Lower lobe of right lung (tissue), 2 donors: Measurements from ENCODE around the gene DMRTC2. TPM values are rescaled to one million over a fixed set of nuclear protein-coding genes. Genes with fewer than 3 reads are reported as not detected.

Experiments
- ATAC-seq, 2 donors: fragments of 200-7000 bp; cut with Tn5 transposase; one replicate each; pipeline ENCODE4 v1.9.1; 2020 to 2022; ENCODE audit warnings: mild to moderate bottlenecking in 2 of 2, moderate library complexity in 2 of 2
- DNase-seq: peaks from one replicate; pipeline ENCODE4 v3.0.0-alpha.2; 2020
- H3K27ac ChIP-seq: fragments of 200-600 bp; one replicate; pipeline ENCODE4 v1.8.0; 2022
- H3K27me3 ChIP-seq: fragments of 200-600 bp; one replicate; pipeline ENCODE4 v1.8.0; 2022; ENCODE audit warnings: low read depth
- H3K36me3 ChIP-seq: fragments of 200-600 bp; one replicate; pipeline ENCODE4 v1.8.0; 2022; ENCODE audit warnings: mild to moderate bottlenecking
- H3K4me1 ChIP-seq: fragments of 200-600 bp; one replicate; pipeline ENCODE4 v1.8.0; 2022
- H3K4me3 ChIP-seq: fragments of 200-600 bp; one replicate; pipeline ENCODE4 v1.8.0; 2022; ENCODE audit warnings: mild to moderate bottlenecking
- H3K9me3 ChIP-seq: fragments of 200-600 bp; one replicate; pipeline ENCODE4 v1.8.0; 2022
- CTCF ChIP-seq: fragments of 200-600 bp; IDR thresholded peaks from one replicate; pipeline ENCODE4 v1.8.0; 2022; ENCODE audit warnings: antibody characterized with exemption, mild to moderate bottlenecking
- intact Hi-C: fragments of 100-400 bp; cut with DNase I; formaldehyde crosslinking; loops from one replicate; pipeline ENCODE4 v1.11.0; 2022
- total RNA-seq: library from RNA; stranded (reverse); fragmentation: NEBNext Ultra II Directional; extraction: Animal tissue kit (Norgen Biotek cat#: 25700); gene quantifications from one replicate; pipeline ENCODE4 v1.2.1, GENCODE V29; 2021
- donor health status: DM: no; HTN: yes; CAD: no; lungs with severe emphysema.

The DMRTC2 gene
- total RNA-seq, 1 donor from 2014 or later: not detected

DNA sequence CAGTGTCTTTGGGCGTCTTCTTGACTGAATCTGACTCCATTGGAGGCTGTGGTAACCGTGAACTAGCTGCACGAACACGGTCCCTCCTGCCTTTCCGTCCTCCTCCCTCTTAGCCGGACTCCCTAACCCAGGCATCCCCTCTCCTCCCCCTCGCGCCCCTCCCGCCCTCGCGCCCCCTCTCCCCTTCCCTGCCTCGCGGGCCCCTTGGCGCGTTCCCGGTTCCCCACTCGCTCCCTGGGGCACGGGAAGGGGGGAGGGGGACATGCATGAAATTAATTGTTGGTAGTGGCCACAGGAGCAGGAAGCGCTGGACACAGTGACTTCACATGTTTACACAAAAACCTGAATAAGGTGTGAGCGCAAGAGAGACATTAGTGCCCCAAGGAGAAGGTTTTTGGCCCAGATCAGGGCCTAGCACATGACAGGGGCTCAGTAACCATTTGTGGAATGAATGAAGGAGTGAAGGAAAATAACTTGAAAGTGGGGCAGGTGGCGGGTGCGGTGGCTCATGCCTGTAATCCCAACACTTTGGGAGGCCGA, 279 bp downstream of the DMRTC2 start:
- H3K36me3 ChIP-seq: no peaks in the 10 kb centered on the region
- ATAC-seq (no peak), DNase-seq (no peak)
- no peak for TF ChIP-seq CTCF
- intact Hi-C loops: no loop called here
- H3K4me3 ChIP-seq: no peak overlapping the region
- H3K9me3 ChIP-seq: no peaks in the 10 kb centered on the region
- peaks cover 21% of the 10 kb centered on the region for H3K27me3 ChIP-seq
- no peaks in the 10 kb centered on the region for H3K4me1 ChIP-seq
- H3K27ac ChIP-seq: no peak overlapping the region

DNA sequence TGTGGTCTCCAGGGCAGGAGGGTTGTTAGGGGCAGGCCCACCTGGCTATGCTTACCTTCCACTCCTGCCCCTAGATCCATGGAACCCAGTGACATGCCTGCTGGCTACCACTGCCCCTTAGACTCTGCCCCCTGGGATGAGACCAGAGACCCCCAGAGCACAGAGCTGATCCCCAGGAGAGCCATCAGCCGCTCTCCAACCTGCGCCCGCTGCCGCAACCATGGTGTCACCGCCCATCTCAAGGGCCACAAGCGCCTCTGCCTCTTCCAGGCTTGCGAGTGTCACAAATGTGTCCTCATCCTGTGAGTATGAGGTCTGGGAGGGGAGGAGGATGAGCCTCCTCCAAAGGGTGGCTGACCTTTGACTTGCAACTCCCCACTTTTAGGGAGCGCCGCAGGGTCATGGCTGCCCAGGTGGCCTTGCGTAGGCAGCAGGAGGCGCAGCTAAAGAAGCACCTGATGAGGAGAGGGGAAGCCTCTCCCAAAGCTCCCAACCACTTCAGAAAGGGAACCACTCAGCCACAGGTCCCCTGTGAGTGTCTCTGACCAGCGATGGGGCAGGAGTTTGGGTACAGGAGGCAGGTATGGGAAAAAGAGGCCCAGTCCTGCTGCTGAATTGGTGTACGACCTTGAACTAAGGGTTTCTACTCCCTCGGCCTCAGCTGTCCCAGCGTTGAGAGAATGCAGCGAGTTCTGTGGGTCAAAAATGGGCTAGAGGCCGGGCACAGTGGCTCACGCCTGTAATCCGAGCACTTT, 2.7 kb downstream of the DMRTC2 start:
- no peak for ATAC-seq
- no peaks in the 10 kb centered on the region for H3K4me1 ChIP-seq
- intact Hi-C loops: no loop called here
- no peak overlapping the region for H3K4me3 ChIP-seq
- TF ChIP-seq CTCF: no peak
- peaks cover 8% of the 10 kb centered on the region for H3K27me3 ChIP-seq
- H3K36me3 ChIP-seq: no peaks in the 10 kb centered on the region
- no peak overlapping the region for H3K27ac ChIP-seq
- H3K9me3 ChIP-seq: no peaks in the 10 kb centered on the region
- DNase-seq: no peak

DNA sequence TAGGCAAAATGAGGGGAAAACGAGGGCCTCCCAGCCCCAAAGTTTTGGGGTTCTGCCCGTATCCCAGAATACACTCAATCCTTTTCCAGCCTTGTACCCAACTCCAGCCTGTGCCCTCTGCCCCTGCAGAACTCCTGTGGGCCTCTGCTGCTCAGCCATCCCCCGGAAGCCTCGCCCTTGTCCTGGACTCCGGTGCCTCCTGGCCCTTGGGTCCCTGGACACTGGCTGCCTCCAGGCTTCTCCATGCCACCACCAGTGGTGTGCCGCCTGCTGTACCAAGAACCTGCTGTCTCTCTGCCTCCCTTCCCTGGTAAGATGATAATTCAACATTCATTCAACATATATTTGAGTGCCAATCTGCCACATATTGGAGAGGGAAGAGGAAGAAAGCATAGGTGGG, 3.8 kb downstream of the DMRTC2 start:
- no peak for DNase-seq
- H3K9me3 ChIP-seq: no peaks in the 10 kb centered on the region
- no peak for TF ChIP-seq CTCF
- no peak overlapping the region for H3K27ac ChIP-seq
- H3K27me3 ChIP-seq: peaks cover 10% of the 10 kb centered on the region
- no peaks in the 10 kb centered on the region for H3K36me3 ChIP-seq
- intact Hi-C loops: no loop called here
- no peak for ATAC-seq
- H3K4me1 ChIP-seq: no peaks in the 10 kb centered on the region
- no peak overlapping the region for H3K4me3 ChIP-seq

- Histone ChIP-seq H3K4me1 (no peaks in the 10 kb centered on the region), H3K36me3 (no peaks in the 10 kb centered on the region), H3K9me3 (no peaks in the 10 kb centered on the region), H3K4me3 (no peak overlapping the region), H3K27ac (no peak overlapping the region), H3K27me3 (peaks cover 10% of the 10 kb centered on the region)
- no peak for ATAC-seq
- no peak for DNase-seq
- TF ChIP-seq CTCF: no peak
- intact Hi-C loops: no loop called here
Observed at GRCh38 chr19:41849067-41849466, 4.2 kb downstream of the DMRTC2 start.

DNA sequence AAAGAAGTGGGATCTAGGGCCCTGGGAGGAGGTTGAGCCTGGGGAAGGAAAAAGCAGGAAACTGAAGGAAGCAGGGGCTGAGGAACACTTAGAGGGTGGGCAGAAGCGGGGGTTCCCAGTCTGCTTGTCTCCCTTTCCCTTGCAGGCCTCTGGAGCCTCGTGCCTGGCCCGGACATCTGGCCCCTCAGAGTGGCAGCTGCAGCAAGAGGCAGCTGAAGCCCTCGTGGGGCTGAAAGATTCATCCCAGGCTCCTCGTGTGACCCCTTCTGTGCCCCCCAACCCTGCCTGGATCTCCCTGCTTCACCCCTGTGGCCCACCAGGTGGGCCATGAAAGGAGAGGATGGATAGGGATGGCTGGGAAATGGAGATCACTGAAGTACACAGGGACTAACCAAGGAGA, 5.5 kb downstream of the DMRTC2 start:
- no peaks in the 10 kb centered on the region for H3K36me3 ChIP-seq
- no peaks in the 10 kb centered on the region for H3K4me1 ChIP-seq
- no peak for DNase-seq

More for the DNA sequence above, 5.5 kb downstream of the DMRTC2 start:
- no peak overlapping the region for H3K4me3 ChIP-seq
- H3K9me3 ChIP-seq: no peaks in the 10 kb centered on the region
- peaks cover 10% of the 10 kb centered on the region for H3K27me3 ChIP-seq
- intact Hi-C loops: no loop called here
- no peak overlapping the region for H3K27ac ChIP-seq
- TF ChIP-seq CTCF: no peak
- ATAC-seq: no peak
